Heart right ventricle (tissue), 16 donors: ENCODE results near the gene PLAU. TPM values are rescaled to one million over a fixed set of nuclear protein-coding genes. Genes with fewer than 3 reads are reported as not detected.

ENCODE experiments used
- ATAC-seq, 8 donors: fragments of 200-7000 bp; cut with Tn5 transposase; one replicate each; pipeline ENCODE4 v1.9.1; 2020; ENCODE audit warnings: mild to moderate bottlenecking in 8 of 8, moderate library complexity in 8 of 8, moderate number of reproducible peaks in 1 of 8
- DNase-seq, 2 donors: peaks; one replicate each; pipeline ENCODE4 v3.0.0-alpha.2; 2020
- H3K27ac ChIP-seq, 10 donors: fragments of 200-600 bp; sonication (generic) in 2 of 10; one replicate each; pipeline versions ENCODE4 v1.5.0 to v1.8.0; 2020 to 2022; ENCODE audit warnings: mild to moderate bottlenecking in 3 of 10
- H3K27me3 ChIP-seq, 7 donors: fragments of 200-600 bp; one replicate each; pipeline ENCODE4 v1.8.0; 2021 to 2022; ENCODE audit warnings: mild to moderate bottlenecking in 2 of 7
- H3K36me3 ChIP-seq, 9 donors: fragments of 200-600 bp; sonication (generic) in 1 of 9; one replicate each; pipeline versions ENCODE4 v1.5.0 to v1.8.0; 2020 to 2022; ENCODE audit warnings: mild to moderate bottlenecking in 2 of 9
- H3K4me1 ChIP-seq, 9 donors: fragments of 200-600 bp; sonication (generic) in 1 of 9; one replicate each; pipeline versions ENCODE4 v1.5.0 to v1.8.0; 2020 to 2022; ENCODE audit warnings: mild to moderate bottlenecking in 4 of 9
- H3K4me3 ChIP-seq, 10 donors: fragments of 200-600 bp; sonication (generic) in 2 of 10; one replicate each; pipeline versions ENCODE4 v1.5.0 to v1.8.0; 2020 to 2022; ENCODE audit warnings: mild to moderate bottlenecking in 7 of 10, moderate library complexity in 2 of 10
- H3K9me3 ChIP-seq, 11 donors: fragments of 200-600 bp in 10 of 11; sonication (generic) in 2 of 11; one replicate each; pipeline versions ENCODE4 v1.5.0 to v1.8.0; 2013 to 2022; ENCODE audit warnings: mild to moderate bottlenecking in 2 of 11, control low read depth in 1 of 11, moderate library complexity in 1 of 11
- WGBS, 2 donors: extraction: QIAGEN DNeasy Blood & Tissue Kit; methylation state at CpG; one replicate each; pipeline ENCODE4 v1.1.7; 2013; ENCODE audit warnings: inconsistent platforms in 1 of 2; 5-methylcytosine and 5-hydroxymethylcytosine counted together
- intact Hi-C, 10 donors: fragments of 100-400 bp; cut with DNase I; formaldehyde crosslinking; loops; one replicate each; pipeline versions ENCODE4 v1.11.1 to v1.14.2; 2022
- polyA plus RNA-seq, 2 donors: library from polyadenylated mRNA; stranded (reverse); fragments of 200-250 nt; gene quantifications; one replicate each; pipeline ENCODE4 v1.2.3, GENCODE V29; 2013
- total RNA-seq, 10 donors: library from RNA; stranded (reverse); fragmentation: NEBNext Ultra II Directional in 3 of 10; extraction: Animal tissue kit (Norgen Biotek cat#: 25700) in 3 of 10; gene quantifications; one replicate each; pipeline versions ENCODE4 v1.2.1 to v1.2.4, GENCODE V29; 2021 to 2023
- TF ChIP-seq, protein P1 (sequence below), 9 donors: fragments of 200-600 bp; sonication (generic) in 2 of 9; IDR thresholded peaks; one replicate each; pipeline versions ENCODE4 v1.5.0 to v1.8.0; 2021 to 2022; ENCODE audit warnings: antibody characterized with exemption in 9 of 9, mild to moderate bottlenecking in 5 of 9, moderate library complexity in 1 of 9
- donor health status: Arrhythmogenic right ventricular cardiomyopathy.
- donor health status: ischemic (EF 13 %, LVEDD 7.1; RV severe dilation, severe dysfunction).
- donor health status: healthy with polysubstance abuse.
- donor health status: DM: no; HTN: yes; CAD: no.
- donor health status: DM: no; HTN: no; CAD: no.
- donor health status: ischemic (EF 25% LVEDD 6.9; RV normal size, moderate dysfunction).
- donor health status: ischemic (EF 25% LVEDD 5.7; RV mildly dilated, moderate dysfunction).
- donor health status: healthy.
- donor health status: DM: yes; HTN: yes; CAD: no.
- donor health status: Ischemic cardiomyopathy.
- donor health status: ischemic (EF 35%, LVEDD 5.7; RV mildly dilated, moderate dysfunction).
- donor health status: nonischemic (EF 11% LVEDD 7.7; RV severe dilation, severe dysfunction).
- donor health status: DM: yes; HTN: yes; CAD: no.
- donor health status: PGD.
- donor health status: ischemic (EF 29% LVEDD 5.4; RV normal size, mild dysfunction).
- donor health status: nonischemic (EF 23%, LVEDD 6.1; RV moderate dilation, normal function).

Gene PLAU
- total and polyA plus RNA-seq, 12 donors: 4.4 to 44.3 (median 9.1) TPM

DNA sequence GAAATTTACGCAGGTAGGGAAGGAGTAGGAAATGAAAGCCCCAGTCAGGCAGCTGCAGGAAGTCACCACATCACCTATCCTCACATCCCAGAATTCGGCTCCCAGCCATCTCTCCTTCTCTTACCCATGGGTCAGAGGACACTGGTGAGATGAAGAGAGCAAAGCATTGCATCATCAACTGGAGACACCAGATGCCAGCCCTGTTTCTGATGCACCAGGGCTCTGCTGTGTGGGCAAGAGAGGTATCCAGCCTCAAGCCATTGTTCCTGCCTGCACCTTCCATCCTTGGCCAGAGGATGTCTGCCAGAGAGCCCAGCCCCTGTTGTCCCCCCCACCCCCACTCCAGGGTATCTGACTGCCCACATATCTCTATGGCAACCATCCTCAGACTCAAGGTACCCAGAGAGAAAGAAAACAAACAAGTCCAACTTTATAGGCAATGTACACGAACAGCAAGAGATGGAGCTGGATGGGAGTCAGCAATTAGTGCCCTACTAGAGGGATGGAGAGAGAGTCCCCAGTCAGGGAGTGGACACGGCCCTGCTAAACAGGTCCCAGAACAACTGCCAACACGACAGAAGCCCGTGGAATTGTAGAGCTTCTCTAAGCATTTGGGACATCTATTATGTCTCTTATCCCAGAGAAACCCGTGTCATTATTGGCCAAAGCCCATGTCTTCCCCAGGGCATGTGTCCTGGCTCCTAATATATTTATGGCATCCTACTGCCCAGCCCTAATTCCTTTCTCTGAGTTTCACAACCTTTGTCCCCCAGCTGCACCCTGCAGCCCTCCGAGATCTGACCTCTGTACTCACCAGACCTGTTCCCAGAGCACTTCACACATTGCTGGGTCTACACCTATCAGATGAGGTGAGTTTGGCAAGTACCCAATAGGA, 39.4 kb upstream of the PLAU start:
- Histone ChIP-seq H3K27ac (no peak overlapping the region), H3K4me3 (no peak overlapping the region), H3K27me3 (no peaks in the 10 kb centered on the region), H3K9me3 (no peaks in the 10 kb centered on the region), H3K36me3 (peaks cover 0 to 43% (median 0%) of the 10 kb centered on the region in 9 donors), H3K4me1 (peaks cover 5 to 57% (median 39%) of the 10 kb centered on the region in 9 donors)
- TF ChIP-seq, protein P1, sequence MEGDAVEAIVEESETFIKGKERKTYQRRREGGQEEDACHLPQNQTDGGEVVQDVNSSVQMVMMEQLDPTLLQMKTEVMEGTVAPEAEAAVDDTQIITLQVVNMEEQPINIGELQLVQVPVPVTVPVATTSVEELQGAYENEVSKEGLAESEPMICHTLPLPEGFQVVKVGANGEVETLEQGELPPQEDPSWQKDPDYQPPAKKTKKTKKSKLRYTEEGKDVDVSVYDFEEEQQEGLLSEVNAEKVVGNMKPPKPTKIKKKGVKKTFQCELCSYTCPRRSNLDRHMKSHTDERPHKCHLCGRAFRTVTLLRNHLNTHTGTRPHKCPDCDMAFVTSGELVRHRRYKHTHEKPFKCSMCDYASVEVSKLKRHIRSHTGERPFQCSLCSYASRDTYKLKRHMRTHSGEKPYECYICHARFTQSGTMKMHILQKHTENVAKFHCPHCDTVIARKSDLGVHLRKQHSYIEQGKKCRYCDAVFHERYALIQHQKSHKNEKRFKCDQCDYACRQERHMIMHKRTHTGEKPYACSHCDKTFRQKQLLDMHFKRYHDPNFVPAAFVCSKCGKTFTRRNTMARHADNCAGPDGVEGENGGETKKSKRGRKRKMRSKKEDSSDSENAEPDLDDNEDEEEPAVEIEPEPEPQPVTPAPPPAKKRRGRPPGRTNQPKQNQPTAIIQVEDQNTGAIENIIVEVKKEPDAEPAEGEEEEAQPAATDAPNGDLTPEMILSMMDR (IDR thresholded peaks at IDR 0.05): no peak
- ATAC-seq (no peak), DNase-seq (no peak)
- intact Hi-C loops: no loop called here
- WGBS, 2 donors: 86% methylated on average over 8 of the region's 8 CpGs

DNA sequence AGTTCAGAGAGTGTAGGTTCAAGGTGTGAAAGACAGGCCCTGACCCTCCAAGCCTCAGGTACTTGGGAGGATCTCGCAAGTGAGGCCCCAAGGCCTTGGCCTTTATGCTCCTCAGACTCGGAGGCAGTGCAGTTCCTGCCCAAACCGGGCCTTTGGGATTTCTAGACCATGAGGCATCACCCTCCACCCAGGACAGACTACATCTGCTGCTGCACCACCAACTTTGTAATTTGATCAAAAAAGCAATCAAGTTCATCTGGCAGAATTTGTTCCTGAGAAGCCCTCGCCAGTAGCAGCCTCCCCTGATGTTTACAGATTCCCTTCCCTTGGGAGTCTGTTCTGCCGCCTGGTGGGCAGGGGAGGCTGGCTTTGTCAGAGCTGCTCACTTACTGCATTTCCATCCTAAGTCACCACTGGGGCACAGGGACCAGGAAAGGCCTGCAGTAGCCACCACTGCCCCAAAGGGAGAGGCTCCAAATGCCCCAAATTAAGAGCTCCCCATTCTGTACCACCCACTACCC, 38.7 kb upstream of the PLAU start:
- WGBS, 2 donors: 81 to 85% methylated on average over 5 of the region's 5 CpGs
- TF ChIP-seq, protein P1 (IDR thresholded peaks at IDR 0.05): no peak
- DNase-seq (no peak), ATAC-seq (no peak)
- Histone ChIP-seq H3K4me1 (peaks cover 5 to 57% (median 32%) of the 10 kb centered on the region in 9 donors), H3K27ac (no peak overlapping the region), H3K36me3 (peaks cover 0 to 43% (median 0%) of the 10 kb centered on the region in 9 donors), H3K4me3 (peak overlapping the region in 1 of 10 donors; percentile 84), H3K9me3 (no peaks in the 10 kb centered on the region), H3K27me3 (no peaks in the 10 kb centered on the region)
- intact Hi-C loops: no loop called here

GRCh38 chr10:73873142-73873837, 37.6 kb upstream of the PLAU start:
- H3K4me1 ChIP-seq: peaks cover 0 to 47% (median 21%) of the 10 kb centered on the region in 9 donors
- peak overlapping the region in 1 of 10 donors; percentile 31 for H3K27ac ChIP-seq
- 41 to 56% methylated on average over 28 to 33 of the region's 33 CpGs for WGBS, 2 donors
- H3K4me3 ChIP-seq: peak overlapping the region; percentile 37 to 96 (median 82)
- TF ChIP-seq, protein P1 (IDR thresholded peaks at IDR 0.05): no peak
- H3K9me3 ChIP-seq: no peaks in the 10 kb centered on the region
- intact Hi-C loops: no loop called here
- H3K27me3 ChIP-seq: no peaks in the 10 kb centered on the region
- ATAC-seq: no peak
- H3K36me3 ChIP-seq: peaks cover 0 to 41% (median 0%) of the 10 kb centered on the region in 9 donors
- DNase-seq: no peak

DNA sequence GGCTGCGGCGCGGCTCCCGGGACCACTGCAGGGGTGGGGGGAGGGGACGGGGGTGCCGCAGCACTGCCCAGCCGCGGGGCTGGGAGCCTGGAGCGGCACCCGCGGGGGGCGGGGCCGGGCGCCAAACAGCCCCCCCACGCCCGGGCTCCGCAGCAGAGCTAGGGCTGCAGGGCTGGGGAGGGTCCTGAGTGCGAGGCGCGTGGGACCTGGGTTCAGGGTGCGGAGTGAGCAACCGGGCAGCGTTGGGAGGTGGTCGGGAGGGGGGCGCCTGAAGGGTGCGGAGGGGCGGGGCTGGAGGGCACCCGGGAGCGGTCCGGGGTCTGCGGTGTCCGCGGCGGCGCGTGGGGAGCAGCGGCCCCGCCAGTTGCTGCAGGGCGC, 37.1 kb upstream of the PLAU start:
- no peak for DNase-seq
- H3K9me3 ChIP-seq: no peaks in the 10 kb centered on the region
- intact Hi-C loops: no loop called here
- no peaks in the 10 kb centered on the region for H3K27me3 ChIP-seq
- peaks cover 0 to 37% (median 0%) of the 10 kb centered on the region in 9 donors for H3K36me3 ChIP-seq
- peak in 2 of 8 donors; percentile 1 to 10 for ATAC-seq
- WGBS, 2 donors: 1% methylated on average over 29 to 39 of the region's 39 CpGs
- peaks cover 0 to 42% (median 21%) of the 10 kb centered on the region in 9 donors for H3K4me1 ChIP-seq
- H3K27ac ChIP-seq: peak overlapping the region in 5 of 10 donors; percentile 44 to 73 (median 50)
- TF ChIP-seq, protein P1 (IDR thresholded peaks at IDR 0.05): no peak
- peak overlapping the region; percentile 37 to 96 (median 82) for H3K4me3 ChIP-seq
